Myometrial cell (primary cell): ENCODE results near the gene GBP4. TPM values are rescaled to one million over a fixed set of nuclear protein-coding genes. Genes with fewer than 3 reads are reported as not detected.

Source experiments
- total RNA-seq: library from RNA; depleted of rRNA; stranded (reverse); fragments of >200 nt; gene quantifications from 2 replicates; pipeline ENCODE4 v1.2.3, GENCODE V29; 2015

GBP4 gene, protein sequence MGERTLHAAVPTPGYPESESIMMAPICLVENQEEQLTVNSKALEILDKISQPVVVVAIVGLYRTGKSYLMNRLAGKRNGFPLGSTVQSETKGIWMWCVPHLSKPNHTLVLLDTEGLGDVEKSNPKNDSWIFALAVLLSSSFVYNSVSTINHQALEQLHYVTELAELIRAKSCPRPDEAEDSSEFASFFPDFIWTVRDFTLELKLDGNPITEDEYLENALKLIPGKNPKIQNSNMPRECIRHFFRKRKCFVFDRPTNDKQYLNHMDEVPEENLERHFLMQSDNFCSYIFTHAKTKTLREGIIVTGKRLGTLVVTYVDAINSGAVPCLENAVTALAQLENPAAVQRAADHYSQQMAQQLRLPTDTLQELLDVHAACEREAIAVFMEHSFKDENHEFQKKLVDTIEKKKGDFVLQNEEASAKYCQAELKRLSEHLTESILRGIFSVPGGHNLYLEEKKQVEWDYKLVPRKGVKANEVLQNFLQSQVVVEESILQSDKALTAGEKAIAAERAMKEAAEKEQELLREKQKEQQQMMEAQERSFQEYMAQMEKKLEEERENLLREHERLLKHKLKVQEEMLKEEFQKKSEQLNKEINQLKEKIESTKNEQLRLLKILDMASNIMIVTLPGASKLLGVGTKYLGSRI
- 0.58 and 1.4 TPM in 2 replicates for total RNA-seq

DNA sequence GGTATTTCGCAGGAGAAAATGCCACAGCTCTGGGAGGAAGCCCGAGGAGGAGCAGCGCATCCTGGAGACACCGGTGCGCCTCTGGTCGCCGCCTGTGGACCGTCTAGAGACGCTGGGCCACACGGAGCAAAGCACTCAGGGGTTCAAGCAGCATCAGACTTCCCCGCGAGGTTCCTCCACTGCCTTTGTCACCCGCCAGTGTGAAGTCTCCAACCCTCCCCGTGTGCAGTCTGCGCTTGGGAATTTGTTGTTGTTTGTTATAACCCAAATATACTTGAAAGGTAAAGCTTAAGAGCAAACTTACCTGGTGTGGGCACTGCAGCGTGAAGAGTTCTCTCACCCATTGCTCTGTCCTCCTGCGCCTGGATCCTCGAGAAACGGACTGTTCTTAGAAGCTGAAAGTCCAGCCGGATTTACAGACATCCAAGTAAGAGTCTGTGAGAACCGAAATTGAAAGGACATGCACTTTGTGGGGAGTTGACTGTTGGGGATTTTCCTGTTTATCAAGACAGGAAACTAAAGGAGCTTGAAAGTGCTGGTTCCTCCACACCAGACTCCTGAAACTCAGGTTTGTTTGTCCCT lies at the start of gene GBP4:
Gene GBP4, minus strand, starts transcription at position 452 of the 582 bp plus-strand sequence. Its CDS starts 108 bp downstream, at position 344.

DNA sequence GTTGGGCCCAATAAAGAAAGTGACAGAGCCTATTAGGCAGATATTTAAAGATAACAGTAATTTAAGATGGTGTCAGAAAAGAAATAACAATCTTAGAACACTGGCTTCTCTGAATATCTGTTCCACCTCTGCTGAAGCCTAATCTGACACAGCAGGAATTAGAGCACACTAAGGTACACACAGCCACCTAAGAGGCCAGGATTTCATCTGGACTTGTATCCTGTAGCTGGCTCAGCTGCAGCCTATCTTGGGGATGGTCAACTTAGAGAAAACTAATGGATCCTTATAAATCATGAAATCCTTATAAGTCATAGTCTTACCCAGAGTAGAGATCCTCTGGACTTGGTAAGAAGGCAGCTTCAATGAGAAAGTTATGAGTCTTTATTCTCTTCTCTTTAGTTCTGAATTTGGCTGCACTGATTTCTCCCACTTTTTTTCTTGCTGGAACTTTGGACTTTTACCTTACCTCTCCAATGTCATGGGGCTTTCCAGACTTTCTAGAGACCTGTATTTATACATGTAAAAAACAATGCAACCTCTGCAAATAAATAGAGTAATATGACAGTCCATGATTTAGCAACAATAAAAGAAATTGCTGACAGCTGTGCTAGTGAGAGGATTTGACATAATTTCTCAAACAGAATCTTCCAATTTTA lies 23.0 kb downstream of the GBP4 start, which contains the start of gene GBP7:
Gene GBP7, minus strand, starts transcription at position 403 of the 656 bp plus-strand sequence. CDS start 4,068 bp downstream, outside the sequence.

Other genes with a start within 250 kb of the GBP4 start
- gene KYAT3, start 206.3 kb downstream of the GBP4 start, total RNA-seq: 49.6 TPM in 2 replicates
- gene RBMXL1, start 206.3 kb downstream of the GBP4 start, total RNA-seq: 8.9 and 12.7 TPM in 2 replicates
- 32.0 and 33.8 TPM in 2 replicates for gene GBP3, start 176.1 kb downstream of the GBP4 start, total RNA-seq
- gene GBP1, start 133.7 kb downstream of the GBP4 start, total RNA-seq: 28.3 and 31.4 TPM in 2 replicates
- gene GBP2, start 72.8 kb downstream of the GBP4 start, total RNA-seq: 31.7 and 37.5 TPM in 2 replicates
- gene GBP7, start 22.9 kb downstream of the GBP4 start, total RNA-seq: not detected in 2 replicates
- not detected in 2 replicates for gene GBP5, start 73.9 kb upstream of the GBP4 start, total RNA-seq
- not detected in 2 replicates for gene GBP6, start 165.1 kb upstream of the GBP4 start, total RNA-seq